Transverse colon (tissue), 4 donors: ENCODE results near the gene UBAP2.

Experiments used
- EP300 ChIP-seq: sonication (generic); formaldehyde crosslinking; IDR thresholded peaks from one replicate; pipeline ENCODE4 v1.6.1; 2017; ENCODE audit warnings: antibody characterized with exemption, low read depth
- POLR2A ChIP-seq: fragments of 450-650 bp; IDR thresholded peaks from one replicate; pipeline ENCODE4 v1.6.1; 2016; ENCODE audit warnings: antibody characterized with exemption, mild to moderate bottlenecking, moderate library complexity
- POLR2AphosphoS5 ChIP-seq, 3 donors: sonication (generic); formaldehyde crosslinking; IDR thresholded peaks; one replicate each; pipeline ENCODE4 v1.6.1; 2016; ENCODE audit warnings: antibody characterized with exemption in 3 of 3
- TF ChIP-seq, protein P1 (sequence below), 5 experiments: fragments of 200-600 bp in 3 of 5; fragments of 450-650 bp in 2 of 5; sonication (generic) in 3 of 5; IDR thresholded peaks; 1 replicate in 2 of 5; 2 replicates in 3 of 5; pipeline ENCODE4 v1.5.1; 2016 to 2017; ENCODE audit warnings: antibody characterized with exemption in 5 of 5, inconsistent platforms in 3 of 5, mild to moderate bottlenecking in 2 of 5, moderate library complexity in 1 of 5

DNA sequence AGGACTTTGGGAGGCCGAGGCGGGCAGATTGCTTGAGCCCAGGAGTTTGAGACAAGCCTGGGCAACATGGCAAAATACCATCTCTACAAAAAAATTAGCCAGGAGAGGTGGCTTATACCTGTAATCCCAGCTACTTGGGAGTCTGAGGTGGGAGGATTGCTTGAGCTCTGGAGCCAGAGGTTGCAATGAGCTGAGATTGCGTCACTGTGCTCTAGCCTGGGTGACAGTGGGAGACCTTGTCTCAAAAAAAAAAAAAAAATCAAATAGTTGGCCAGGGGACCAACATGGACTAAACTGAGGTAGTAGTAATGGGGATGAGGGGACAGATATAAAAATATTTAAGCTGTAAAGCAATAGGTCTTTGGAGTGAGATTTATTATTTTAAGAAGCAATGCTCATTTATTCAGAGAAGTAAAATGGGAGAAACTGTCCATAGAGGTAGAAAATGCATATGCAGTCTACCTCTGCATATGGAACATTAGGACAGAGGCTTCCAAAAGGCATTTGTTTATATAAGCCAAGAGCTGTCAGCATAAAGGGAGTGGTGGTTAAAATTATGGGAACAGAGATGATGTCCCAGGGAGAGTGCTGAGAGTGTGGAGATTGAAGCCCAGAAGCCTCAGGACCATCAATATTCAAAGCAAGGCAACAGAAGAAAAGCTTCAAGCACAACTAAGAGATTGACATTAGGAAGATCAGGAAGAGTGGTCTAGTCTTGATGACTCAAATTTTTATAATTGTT lies 133.6 kb downstream of the UBAP2 start:
- TF ChIP-seq, protein P1, sequence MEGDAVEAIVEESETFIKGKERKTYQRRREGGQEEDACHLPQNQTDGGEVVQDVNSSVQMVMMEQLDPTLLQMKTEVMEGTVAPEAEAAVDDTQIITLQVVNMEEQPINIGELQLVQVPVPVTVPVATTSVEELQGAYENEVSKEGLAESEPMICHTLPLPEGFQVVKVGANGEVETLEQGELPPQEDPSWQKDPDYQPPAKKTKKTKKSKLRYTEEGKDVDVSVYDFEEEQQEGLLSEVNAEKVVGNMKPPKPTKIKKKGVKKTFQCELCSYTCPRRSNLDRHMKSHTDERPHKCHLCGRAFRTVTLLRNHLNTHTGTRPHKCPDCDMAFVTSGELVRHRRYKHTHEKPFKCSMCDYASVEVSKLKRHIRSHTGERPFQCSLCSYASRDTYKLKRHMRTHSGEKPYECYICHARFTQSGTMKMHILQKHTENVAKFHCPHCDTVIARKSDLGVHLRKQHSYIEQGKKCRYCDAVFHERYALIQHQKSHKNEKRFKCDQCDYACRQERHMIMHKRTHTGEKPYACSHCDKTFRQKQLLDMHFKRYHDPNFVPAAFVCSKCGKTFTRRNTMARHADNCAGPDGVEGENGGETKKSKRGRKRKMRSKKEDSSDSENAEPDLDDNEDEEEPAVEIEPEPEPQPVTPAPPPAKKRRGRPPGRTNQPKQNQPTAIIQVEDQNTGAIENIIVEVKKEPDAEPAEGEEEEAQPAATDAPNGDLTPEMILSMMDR (IDR thresholded peaks at IDR 0.05): no peak
- TF ChIP-seq EP300 (no peak), POLR2A (no peak), POLR2AphosphoS5 (IDR thresholded peaks at IDR 0.05) (no peak)
